HCT116 (cell line): Measurements from ENCODE around the gene TCF12.

Experiments
- CTCF ChIP-seq, 3 experiments: fragments of 200-600 bp in 1 of 3; sonication (generic) in 1 of 3; IDR thresholded peaks in 2 of 3; conservative IDR thresholded peaks in 1 of 3; 2 replicates each; pipeline ENCODE4 v1.5.1; 2012 to 2017; ENCODE audit warnings: low read depth in 2 of 3, low read length in 2 of 3, antibody characterized with exemption in 1 of 3, borderline replicate concordance in 1 of 3, control low read depth in 1 of 3, mild to moderate bottlenecking in 1 of 3, mixed read lengths in 1 of 3, mixed run types in 1 of 3, moderate library complexity in 1 of 3; ENCODE audit not compliant: insufficient read depth in 1 of 3
- EGR1 ChIP-seq: IDR thresholded peaks from 2 replicates; pipeline ENCODE4 v1.6.1; 2012; ENCODE audit warnings: low read depth
- EZH2 ChIP-seq: fragments of 200-600 bp; sonication (generic); IDR thresholded peaks from 2 replicates; pipeline ENCODE4 v1.6.1; 2017; ENCODE audit warnings: antibody characterized with exemption, mixed run types
- EZH2phosphoT487 ChIP-seq: fragments of 200-600 bp; IDR thresholded peaks from 2 replicates; pipeline ENCODE4 v1.6.1; 2018; ENCODE audit warnings: antibody characterized with exemption, borderline replicate concordance
- FOSL1 ChIP-seq: IDR thresholded peaks from 2 replicates; pipeline ENCODE4 v1.6.1; 2012; ENCODE audit warnings: low read depth
- MAX ChIP-seq: IDR thresholded peaks from 2 replicates; pipeline ENCODE4 v1.6.1; 2012
- POLR2A ChIP-seq: IDR thresholded peaks from 2 replicates; pipeline ENCODE4 v1.7.0; 2011; ENCODE audit warnings: borderline replicate concordance; ENCODE audit not compliant: insufficient read depth, insufficient read length; ENCODE audit errors: extremely low read depth
- POLR2AphosphoS5 ChIP-seq: IDR thresholded peaks from 2 replicates; pipeline ENCODE4 v1.6.1; 2011; ENCODE audit warnings: mild to moderate bottlenecking, low read depth, low read length, moderate library complexity
- SIN3A ChIP-seq: IDR thresholded peaks from 2 replicates; pipeline ENCODE4 v1.6.1; 2012; ENCODE audit warnings: low read depth
- SP1 ChIP-seq: IDR thresholded peaks from 2 replicates; pipeline ENCODE4 v1.6.1; 2012; ENCODE audit warnings: low read depth

- TF ChIP-seq CTCF (IDR thresholded peaks at IDR 0.05 in 2 of 3, conservative IDR thresholded peaks at IDR 0.05 in 1 of 3; ENCODE audit: borderline replicate concordance in 1 of 3, insufficient read depth in 1 of 3, low read depth in 2 of 3, low read length in 2 of 3) (no peak), EZH2 (no peak), POLR2A (no peak), FOSL1 (no peak), POLR2AphosphoS5 (no peak), EZH2phosphoT487 (no peak), EGR1 (no peak), SP1 (no peak), SIN3A (no peak), MAX (no peak)
These were observed 212.5 kb downstream of the TCF12 start for GRCh38 chr15:57130956-57131355.
